ENCODE measurements around the gene PCGF3. TPM values are rescaled to one million over a fixed set of nuclear protein-coding genes. Genes with fewer than 3 reads are reported as not detected.

The PCGF3 gene
- total and polyA plus RNA-seq, 10 of the 15 experiments (the other 5 are each of a cell fraction or from before 2014, with no cell fraction given), result 2.2 to 43.8 (median 15.9) TPM

DNA sequence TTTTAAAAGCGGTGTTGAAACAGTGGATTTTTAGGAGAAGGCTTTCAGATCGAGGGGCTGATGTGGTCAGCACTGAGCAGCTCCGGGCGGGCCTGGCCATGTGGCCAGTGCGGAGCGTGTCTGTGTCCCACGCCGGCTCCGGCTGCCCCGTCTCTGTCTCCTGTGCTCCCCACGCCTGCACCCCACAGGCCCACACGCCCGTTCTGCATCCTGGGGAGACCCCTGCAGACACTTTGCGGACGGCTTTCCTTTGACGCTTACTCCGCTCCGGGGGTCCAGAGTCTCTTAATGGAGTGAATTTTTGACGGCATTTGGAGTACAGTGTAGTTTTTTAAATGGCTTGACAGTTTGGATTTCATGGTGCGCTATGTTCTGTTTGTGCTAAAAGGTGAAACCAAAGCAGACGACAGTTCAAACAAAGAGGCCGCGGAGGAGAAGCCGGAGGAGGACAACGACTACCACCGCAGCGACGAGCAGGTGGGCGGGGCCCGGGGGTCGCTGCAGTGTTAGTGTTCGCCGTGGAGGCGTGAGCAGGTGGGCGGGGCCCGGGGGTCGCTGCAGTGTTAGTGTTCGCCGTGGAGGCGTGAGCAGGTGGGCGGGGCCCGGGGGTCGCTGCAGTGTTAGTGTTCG is 38.7 kb downstream of the PCGF3 start (continued):
- TF ChIP-seq, protein P1, sequence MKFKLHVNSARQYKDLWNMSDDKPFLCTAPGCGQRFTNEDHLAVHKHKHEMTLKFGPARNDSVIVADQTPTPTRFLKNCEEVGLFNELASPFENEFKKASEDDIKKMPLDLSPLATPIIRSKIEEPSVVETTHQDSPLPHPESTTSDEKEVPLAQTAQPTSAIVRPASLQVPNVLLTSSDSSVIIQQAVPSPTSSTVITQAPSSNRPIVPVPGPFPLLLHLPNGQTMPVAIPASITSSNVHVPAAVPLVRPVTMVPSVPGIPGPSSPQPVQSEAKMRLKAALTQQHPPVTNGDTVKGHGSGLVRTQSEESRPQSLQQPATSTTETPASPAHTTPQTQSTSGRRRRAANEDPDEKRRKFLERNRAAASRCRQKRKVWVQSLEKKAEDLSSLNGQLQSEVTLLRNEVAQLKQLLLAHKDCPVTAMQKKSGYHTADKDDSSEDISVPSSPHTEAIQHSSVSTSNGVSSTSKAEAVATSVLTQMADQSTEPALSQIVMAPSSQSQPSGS (IDR thresholded peaks at IDR 0.05; ENCODE audit: low read length), result no peak
- TF ChIP-seq TCF7 (IDR thresholded peaks at IDR 0.05; ENCODE audit: borderline replicate concordance), result no peak
- TF ChIP-seq, protein P2, sequence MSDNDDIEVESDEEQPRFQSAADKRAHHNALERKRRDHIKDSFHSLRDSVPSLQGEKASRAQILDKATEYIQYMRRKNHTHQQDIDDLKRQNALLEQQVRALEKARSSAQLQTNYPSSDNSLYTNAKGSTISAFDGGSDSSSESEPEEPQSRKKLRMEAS (IDR thresholded peaks at IDR 0.05; ENCODE audit: low read depth, low read length), result no peak

DNA sequence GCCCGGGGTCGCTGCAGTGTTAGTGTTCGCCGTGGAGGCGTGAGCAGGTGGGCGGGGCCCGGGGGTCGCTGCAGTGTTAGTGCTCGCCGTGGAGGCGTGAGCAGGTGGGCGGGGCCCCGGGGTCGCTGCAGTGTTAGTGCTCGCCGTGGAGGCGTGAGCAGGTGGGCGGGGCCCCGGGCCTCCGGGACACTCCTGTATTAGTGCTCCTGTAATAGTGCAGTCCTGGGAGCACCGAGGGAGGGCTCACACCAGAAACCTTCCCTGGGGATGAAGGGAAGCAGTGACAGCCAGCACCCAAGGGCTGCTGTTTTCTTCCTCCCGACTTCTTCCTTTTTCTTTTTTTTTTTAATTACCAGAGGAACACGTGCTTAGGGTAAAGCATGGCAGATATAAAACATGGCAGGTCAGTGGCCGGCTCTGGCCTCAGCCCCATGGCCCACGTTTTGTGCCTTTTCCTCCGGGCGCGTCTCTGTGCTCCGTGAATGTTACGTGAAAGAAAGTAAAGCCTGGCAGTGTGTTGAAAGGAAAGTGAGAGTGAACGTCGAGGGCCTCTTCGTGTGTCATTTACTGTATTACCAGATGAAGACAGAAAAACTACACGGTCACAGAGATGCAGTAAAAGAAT is 42.0 kb downstream of the PCGF3 start:
- RAD21 ChIA-PET (ENCODE audit: unreplicated experiment), result no interaction called here
- Histone ChIP-seq H3K4me3 (no peak overlapping the region), H3K4me1 (ENCODE audit: control insufficient read depth, insufficient read depth, low read length) (no peaks in the 10 kb centered on the region), H3K79me2 (ENCODE audit: control insufficient read depth, insufficient read depth, low read length) (no peaks in the 10 kb centered on the region), H3K27ac (ENCODE audit: control insufficient read depth, insufficient read depth) (no peak overlapping the region), H3K36me3 (ENCODE audit: control insufficient read depth in 2 of 2, insufficient read depth in 2 of 2, low read length in 1 of 2) (peaks cover 10% of the 10 kb centered on the region in 2 experiments; a peak in 3 of 4 replicates), H4K20me1 (ENCODE audit: control insufficient read depth, insufficient read depth) (no peaks in the 10 kb centered on the region), H3K4me2 (ENCODE audit: control insufficient read depth, insufficient read depth) (no peak overlapping the region), H3K27me3 (replicated peaks in 1 of 2; ENCODE audit: control insufficient read depth in 2 of 2, insufficient read depth in 2 of 2, low read length in 1 of 2) (no peaks in the 10 kb centered on the region), H3K9me3 (replicated peaks; ENCODE audit: control insufficient read depth, insufficient read depth, low read length) (no peaks in the 10 kb centered on the region), H3K9ac (ENCODE audit: control insufficient read depth, insufficient read depth, low read length) (no peak overlapping the region), H2AFZ (ENCODE audit: control insufficient read depth, low read depth, low read length) (no peak overlapping the region)
- intact Hi-C loops (cut with micrococcal nuclease; ENCODE audit: unreplicated experiment), result no loop called here
- no TSS peak for BruUV-seq (replicated peaks)
- DNase-seq (ENCODE audit: low read depth, low spot score), result no peak
- ATAC-seq, result no peak
- SMC1A ChIA-PET (ENCODE audit: uncharacterized antibody, unreplicated experiment), result no interaction called here
- no peak for FAIRE-seq
- no peak for TF ChIP-seq NR2F1 (conservative IDR thresholded peaks at IDR 0.05)
- no peak for TF ChIP-seq JUND (IDR thresholded peaks at IDR 0.05; ENCODE audit: low read depth, low read length)
- TF ChIP-seq, protein P3, sequence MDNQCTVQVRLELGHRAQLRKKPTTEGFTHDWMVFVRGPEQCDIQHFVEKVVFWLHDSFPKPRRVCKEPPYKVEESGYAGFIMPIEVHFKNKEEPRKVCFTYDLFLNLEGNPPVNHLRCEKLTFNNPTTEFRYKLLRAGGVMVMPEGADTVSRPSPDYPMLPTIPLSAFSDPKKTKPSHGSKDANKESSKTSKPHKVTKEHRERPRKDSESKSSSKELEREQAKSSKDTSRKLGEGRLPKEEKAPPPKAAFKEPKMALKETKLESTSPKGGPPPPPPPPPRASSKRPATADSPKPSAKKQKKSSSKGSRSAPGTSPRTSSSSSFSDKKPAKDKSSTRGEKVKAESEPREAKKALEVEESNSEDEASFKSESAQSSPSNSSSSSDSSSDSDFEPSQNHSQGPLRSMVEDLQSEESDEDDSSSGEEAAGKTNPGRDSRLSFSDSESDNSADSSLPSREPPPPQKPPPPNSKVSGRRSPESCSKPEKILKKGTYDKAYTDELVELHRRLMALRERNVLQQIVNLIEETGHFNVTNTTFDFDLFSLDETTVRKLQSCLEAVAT (IDR thresholded peaks at IDR 0.05), result no peak
- TF ChIP-seq, protein P2 (IDR thresholded peaks at IDR 0.05; ENCODE audit: low read depth, low read length), result no peak
- TF ChIP-seq GABPA (IDR thresholded peaks at IDR 0.05; ENCODE audit: low read depth), result no peak
- TF ChIP-seq CBX3 (IDR thresholded peaks at IDR 0.05; ENCODE audit: borderline replicate concordance, low read depth), result no peak
- TF ChIP-seq BCL11A (IDR thresholded peaks at IDR 0.05; ENCODE audit: low read depth, low read length), result no peak
- TF ChIP-seq HDAC2 (IDR thresholded peaks at IDR 0.05), result no peak
- TF ChIP-seq KAT2A (conservative IDR thresholded peaks at IDR 0.05; ENCODE audit: control insufficient read depth, low read depth, low read length), result no peak
- no peak for TF ChIP-seq CREM (IDR thresholded peaks at IDR 0.05; ENCODE audit: low read depth)
- no peak for TF ChIP-seq TARDBP (IDR thresholded peaks at IDR 0.05; ENCODE audit: borderline replicate concordance)
- no peak for TF ChIP-seq CREB1 (IDR thresholded peaks at IDR 0.05; ENCODE audit: low read depth)
- TF ChIP-seq ZNF207 (IDR thresholded peaks at IDR 0.05; ENCODE audit: borderline replicate concordance), result no peak
- no peak for TF ChIP-seq RUNX3 (IDR thresholded peaks at IDR 0.05; ENCODE audit: low read length)
- CTCF ChIA-PET, result no interaction called here
- POLR2A ChIA-PET, result no interaction called here
- WGBS (ENCODE audit: insufficient coverage, insufficient replicate concordance, low lambda C conversion rate, missing lambda C conversion rate), result 91% methylated on average over 20 of the region's 34 CpGs
- in situ Hi-C loops (cut with MboI), result no loop called here

All from GM12878 (cell line).